ENCODE results near the gene GPS2. TPM values are rescaled to one million over a fixed set of nuclear protein-coding genes. Genes with fewer than 3 reads are reported as not detected.

Gene GPS2
- total RNA-seq, 1 experiment from 2014 or later = 62.6 TPM

GRCh38 chr17:7352503-7352889 is 37.3 kb upstream of the GPS2 start:
- TF ChIP-seq, protein P1, sequence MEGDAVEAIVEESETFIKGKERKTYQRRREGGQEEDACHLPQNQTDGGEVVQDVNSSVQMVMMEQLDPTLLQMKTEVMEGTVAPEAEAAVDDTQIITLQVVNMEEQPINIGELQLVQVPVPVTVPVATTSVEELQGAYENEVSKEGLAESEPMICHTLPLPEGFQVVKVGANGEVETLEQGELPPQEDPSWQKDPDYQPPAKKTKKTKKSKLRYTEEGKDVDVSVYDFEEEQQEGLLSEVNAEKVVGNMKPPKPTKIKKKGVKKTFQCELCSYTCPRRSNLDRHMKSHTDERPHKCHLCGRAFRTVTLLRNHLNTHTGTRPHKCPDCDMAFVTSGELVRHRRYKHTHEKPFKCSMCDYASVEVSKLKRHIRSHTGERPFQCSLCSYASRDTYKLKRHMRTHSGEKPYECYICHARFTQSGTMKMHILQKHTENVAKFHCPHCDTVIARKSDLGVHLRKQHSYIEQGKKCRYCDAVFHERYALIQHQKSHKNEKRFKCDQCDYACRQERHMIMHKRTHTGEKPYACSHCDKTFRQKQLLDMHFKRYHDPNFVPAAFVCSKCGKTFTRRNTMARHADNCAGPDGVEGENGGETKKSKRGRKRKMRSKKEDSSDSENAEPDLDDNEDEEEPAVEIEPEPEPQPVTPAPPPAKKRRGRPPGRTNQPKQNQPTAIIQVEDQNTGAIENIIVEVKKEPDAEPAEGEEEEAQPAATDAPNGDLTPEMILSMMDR (conservative IDR thresholded peaks at IDR 0.05) = peak; percentile 70; the same call in 2 of the 3 replicates
- Histone ChIP-seq H3K4me1 (ENCODE audit: insufficient read depth, low read length) (0 out of 2 replicates have a peak, but pooled peaks cover 2% of the 10 kb centered on the region), H3K79me1 (ENCODE audit: insufficient read depth, low read depth, low read length, poor library complexity, severe bottlenecking) (no peaks in the 10 kb centered on the region), H3K4ac (ENCODE audit: low read depth, low read length) (no peak overlapping the region), H3K9ac (ENCODE audit: extremely low read depth, insufficient read length, low read length) (no peak overlapping the region), H3T11ph (ENCODE audit: low read length) (no peak overlapping the region), H3K18ac (ENCODE audit: insufficient read length, low read depth, low read length) (no peak overlapping the region), H2BK5ac (ENCODE audit: insufficient read length, low read length) (no peak overlapping the region), H4K8ac (replicated peaks; ENCODE audit: insufficient read length, low read depth, low read length) (no peak overlapping the region), H3K23me2 (ENCODE audit: insufficient read length, low read depth, low read length, poor library complexity, severe bottlenecking) (peaks cover 12% of the 10 kb centered on the region), H3K27me3 (ENCODE audit: insufficient read depth, low read length) (no peaks in the 10 kb centered on the region), H2AFZ (ENCODE audit: low read length) (no peak overlapping the region), H3K56ac (ENCODE audit: insufficient read length, low read depth, low read length) (no peak overlapping the region), H3K79me2 (ENCODE audit: insufficient read depth, low read length) (no peaks in the 10 kb centered on the region; the same call in 1 of the 2 replicates), H4K5ac (ENCODE audit: insufficient read length, low read depth, low read length) (no peak overlapping the region), H2BK12ac (ENCODE audit: insufficient read length, low read depth, low read length) (no peak overlapping the region), H3K23ac (ENCODE audit: insufficient read length, low read depth, low read length) (no peak overlapping the region), H4K91ac (ENCODE audit: insufficient read length, low read depth, low read length) (no peak overlapping the region), H2BK120ac (ENCODE audit: low read depth, low read length, poor library complexity, severe bottlenecking) (no peak overlapping the region), H3K14ac (ENCODE audit: insufficient read depth, low read length) (no peak overlapping the region), H3K4me2 (ENCODE audit: insufficient read depth, insufficient read length, low read length) (peak overlapping the region; percentile 50), H2BK15ac (ENCODE audit: low read depth, low read length) (no peak overlapping the region), H2BK20ac (ENCODE audit: low read depth, low read length, poor library complexity, severe bottlenecking) (no peak overlapping the region), H3K9me3 (ENCODE audit: control insufficient read depth, low read depth, low read length) (no peaks in the 10 kb centered on the region), H2AK5ac (ENCODE audit: insufficient read length, low read length) (no peak overlapping the region), H4K20me1 (ENCODE audit: control insufficient read depth, insufficient read depth, insufficient read length) (no peaks in the 10 kb centered on the region), H3K27ac (ENCODE audit: insufficient read length, low read depth, low read length) (no peak overlapping the region)
- no peak for DNase-seq
- Mint-ChIP-seq H3K36me3 (ENCODE audit: insufficient read depth in 1 of 3, low read depth in 3 of 3) (no peaks in the 10 kb centered on the region; a peak in 1 of 7 replicates), H3K4me1 (peaks cover 29 to 38% of the 10 kb centered on the region in 2 experiments), H3K27ac (peak overlapping the region in 1 of 3 experiments; percentile 51; a peak in 1 of 7 replicates), H3K9me3 (no peaks in the 10 kb centered on the region), H3K27me3 (ENCODE audit: low read depth) (peaks cover 8% of the 10 kb centered on the region), H3K4me3 (peak overlapping the region; percentile 72 to 83)
- WGBS (ENCODE audit: extremely low coverage, insufficient read length, low lambda C conversion rate) = no CpG with 5 or more reads among the region's 10 CpGs

All from H9 (cell line).